ENCODE results near the gene ABCC1.
"Not testable (repeated sequence)": the region's sequence is repeated elsewhere in the genome, so short reads cannot be mapped to it uniquely, and the experiment has no call there.

Gene ABCC1

GRCh38 chr16:15949210-15950160 lies at the start of gene ABCC1:
Gene ABCC1 (plus strand): TSS chr16:15949616. CDS start chr16:15949752, 136 bp downstream.
- peak in 18 of 58 donors; percentile 4 to 48 (median 12) for DNase-seq

GRCh38 chr16:15900357-15900756 lies 49.1 kb upstream of the ABCC1 start:
- no peak for DNase-seq

GRCh38 chr16:15900901-15901500 lies 48.4 kb upstream of the ABCC1 start:
- DNase-seq: no peak

- DNase-seq: no peak
Measured at GRCh38 chr16:15903960-15904359, 45.5 kb upstream of the ABCC1 start.

- DNase-seq: no peak
Measured at GRCh38 chr16:15906439-15906838, 43.0 kb upstream of the ABCC1 start.

- no peak for DNase-seq
Measured at GRCh38 chr16:15907863-15908478, 41.4 kb upstream of the ABCC1 start.

DNA sequence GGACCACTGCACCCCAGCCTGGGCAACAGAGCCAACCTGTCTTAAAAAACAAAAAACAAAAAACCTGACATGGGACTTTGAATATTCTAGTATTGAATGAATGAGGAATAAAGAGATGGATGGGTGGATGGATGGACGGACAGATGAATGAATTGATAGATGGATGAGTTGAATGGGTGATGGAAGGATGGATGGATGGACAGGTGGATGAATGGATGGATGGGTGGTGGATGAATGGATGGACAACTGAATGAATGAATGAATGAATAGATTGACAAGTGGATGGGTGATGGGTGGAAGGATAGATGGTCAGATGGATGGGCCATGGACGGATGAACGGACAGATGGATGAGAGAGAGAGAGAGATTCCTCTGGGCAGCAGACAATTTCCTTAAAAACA lies 38.2 kb upstream of the ABCC1 start:
- DNase-seq: no peak

- no peak for DNase-seq
Measured at GRCh38 chr16:15913046-15913698, 36.2 kb upstream of the ABCC1 start.

- DNase-seq: no peak
Measured at GRCh38 chr16:15915555-15916081, 33.8 kb upstream of the ABCC1 start.

- DNase-seq: no peak
Measured at GRCh38 chr16:15916323-15916722, 33.1 kb upstream of the ABCC1 start.

- DNase-seq: not testable (repeated sequence)
Measured at GRCh38 chr16:15918314-15918713, 31.1 kb upstream of the ABCC1 start.

DNA sequence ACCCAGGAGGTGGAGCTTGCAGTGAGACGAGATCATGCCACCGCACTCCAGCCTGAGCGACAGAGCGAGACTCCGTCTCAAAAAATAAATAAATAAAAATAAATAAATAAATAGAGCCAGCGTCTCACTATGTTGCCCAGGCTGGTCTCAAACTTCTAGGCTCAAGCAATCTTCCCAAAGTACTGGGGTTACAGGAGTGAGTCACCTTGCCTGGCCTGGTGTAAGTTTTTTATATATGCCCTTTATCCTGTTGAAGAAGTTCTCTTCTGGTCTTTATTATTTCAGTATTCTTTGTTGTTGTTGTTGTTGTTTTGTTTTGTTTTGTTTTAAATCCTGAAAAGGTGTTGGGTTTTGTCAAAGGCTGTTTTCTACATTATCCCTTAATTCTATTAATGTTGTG lies 30.1 kb upstream of the ABCC1 start:
- DNase-seq: no peak

DNA sequence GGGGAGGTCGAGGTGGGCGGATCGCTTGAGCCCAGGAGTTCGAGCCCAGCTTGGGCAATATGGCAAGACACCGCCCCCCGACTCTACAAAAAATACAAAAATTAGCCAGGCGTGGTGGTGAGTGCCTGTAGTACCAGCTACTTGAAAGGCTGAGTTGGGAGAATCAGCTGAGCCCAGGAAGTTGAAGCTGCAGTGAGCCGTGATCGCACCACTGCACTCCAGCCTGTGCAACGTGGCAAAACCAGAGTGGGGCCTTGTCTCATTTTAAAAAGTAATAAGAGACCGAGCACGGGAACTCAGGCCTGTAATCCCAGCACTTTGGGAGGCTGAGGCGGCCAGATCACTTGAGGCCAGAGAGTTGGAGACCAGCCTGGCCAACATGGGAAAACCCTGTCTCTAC lies 24.4 kb upstream of the ABCC1 start:
- no peak for DNase-seq

DNA sequence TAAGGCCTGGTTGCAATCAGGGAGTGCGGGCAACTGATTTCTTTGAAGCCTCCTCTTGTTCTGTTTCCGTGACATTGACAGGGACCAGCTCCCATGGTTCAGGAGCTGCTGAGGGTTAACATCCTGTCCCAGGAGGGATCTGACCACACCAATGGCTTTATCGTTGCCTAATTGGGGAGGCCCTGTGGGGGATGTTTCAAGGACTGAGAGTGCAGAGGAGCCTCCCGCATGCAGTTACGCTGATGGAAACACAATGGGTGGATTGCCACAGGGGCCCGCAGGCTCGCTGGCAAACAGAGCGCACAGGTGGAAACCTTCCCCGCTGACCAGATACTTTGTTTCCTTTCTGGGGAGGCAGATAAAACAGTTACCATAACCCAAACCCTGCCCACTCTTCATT lies 23.8 kb upstream of the ABCC1 start:
- no peak for DNase-seq

- DNase-seq: no peak
Measured at GRCh38 chr16:15928261-15929104, 20.9 kb upstream of the ABCC1 start.

- no peak for DNase-seq
Measured at GRCh38 chr16:15932939-15933338, 16.5 kb upstream of the ABCC1 start.

DNA sequence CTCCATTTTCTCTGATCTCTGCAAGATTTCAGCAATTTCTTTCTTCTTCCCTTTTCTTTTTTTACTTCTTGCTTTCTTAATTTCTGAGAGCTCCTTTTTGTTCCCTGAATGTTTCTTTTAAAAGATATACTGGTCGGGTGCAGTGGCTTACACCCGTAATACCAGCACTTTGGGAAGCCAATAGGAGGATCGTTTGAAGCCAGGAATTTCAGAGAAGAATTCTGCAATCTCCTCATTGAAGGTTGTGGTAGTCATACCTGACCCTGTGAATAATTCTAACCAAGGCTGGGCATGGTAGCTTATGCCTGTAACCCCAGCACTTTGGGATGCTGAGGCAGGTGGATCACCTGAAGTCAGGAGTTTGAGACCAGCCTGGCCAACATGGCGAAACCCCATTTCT lies 15.6 kb upstream of the ABCC1 start:
- no peak for DNase-seq

GRCh38 chr16:15934991-15935390 lies 14.4 kb upstream of the ABCC1 start:
- no peak for DNase-seq

DNA sequence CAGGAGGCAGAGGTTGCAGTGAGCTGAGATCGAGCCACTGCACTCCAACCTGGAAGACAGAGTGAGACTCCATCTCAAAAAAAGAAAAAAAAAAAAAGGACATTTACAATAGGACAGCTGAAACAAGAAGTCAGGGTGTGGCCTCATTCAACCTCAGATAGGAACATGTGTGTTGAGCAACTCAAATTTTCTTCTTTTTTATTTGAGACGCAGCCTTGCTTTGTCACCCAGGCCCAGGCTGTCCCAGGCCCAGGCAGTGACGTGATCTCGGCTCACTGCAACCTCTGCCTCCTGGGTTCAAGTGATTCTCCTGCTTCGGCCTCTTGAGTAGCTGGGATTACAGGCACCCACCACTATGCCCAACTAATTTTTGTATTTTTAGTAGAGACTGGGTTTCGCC lies 12.6 kb upstream of the ABCC1 start:
- DNase-seq: not testable (repeated sequence)

DNA sequence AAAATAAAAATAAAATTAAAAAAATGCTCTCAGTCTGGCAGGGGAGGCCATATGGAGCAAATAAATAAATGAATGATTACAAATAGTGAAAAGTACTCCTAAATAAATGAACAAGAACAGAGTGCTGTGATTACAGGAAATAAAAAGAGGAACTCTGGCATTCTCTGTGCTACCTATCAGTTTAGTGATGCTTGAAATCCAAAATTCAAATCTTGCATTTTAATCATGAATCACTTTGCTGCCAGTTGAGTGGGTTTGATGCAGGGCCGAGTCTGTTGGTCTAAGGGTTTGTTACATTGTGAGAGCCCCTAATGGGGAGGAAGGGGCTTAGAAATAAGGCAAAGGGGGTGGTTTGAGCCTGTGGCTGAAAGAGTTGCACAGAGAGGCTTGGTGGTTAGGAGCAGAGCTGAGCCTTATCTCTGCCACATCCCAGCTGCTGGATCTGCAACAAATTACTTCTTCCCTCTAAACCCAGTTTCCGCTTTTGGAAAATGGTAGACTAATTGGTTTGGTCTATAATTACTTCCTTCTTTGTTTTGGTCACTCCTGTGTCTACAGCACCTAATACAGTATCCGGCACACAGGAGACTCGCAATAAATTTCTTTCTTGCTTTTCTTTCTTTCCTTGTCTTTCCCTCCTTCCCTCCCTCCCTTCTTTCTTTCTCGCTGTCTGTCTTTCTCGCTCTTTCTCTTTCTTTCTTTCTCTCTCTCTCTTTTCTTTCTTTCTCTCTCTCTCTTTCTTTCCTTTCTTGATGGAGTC lies 6.3 kb upstream of the ABCC1 start:
- no peak for DNase-seq
